IPS-15b (cell line): ENCODE data around the gene LRRC3.
A peak's percentile ranks its signal among the peaks of the same experiment; 100 is the strongest.

ENCODE experiments used
- H3K27me3 ChIP-seq: one replicate; pipeline ENCODE4 v1.6.1; 2013; ENCODE audit warnings: low read length; ENCODE audit not compliant: control insufficient read depth, insufficient read depth
- H3K36me3 ChIP-seq: one replicate; pipeline ENCODE4 v1.6.1; 2013; ENCODE audit warnings: low read length; ENCODE audit not compliant: control insufficient read depth, insufficient read depth
- H3K4me1 ChIP-seq: one replicate; pipeline ENCODE4 v1.6.1; 2013; ENCODE audit warnings: mild to moderate bottlenecking, low read length; ENCODE audit not compliant: control insufficient read depth, insufficient read depth
- H3K4me3 ChIP-seq: one replicate; pipeline ENCODE4 v1.5.1; 2013; ENCODE audit warnings: low read depth, low read length
- H3K9ac ChIP-seq: one replicate; pipeline ENCODE4 v1.6.1; 2013; ENCODE audit warnings: low read depth, mild to moderate bottlenecking, low read length
- H3K9me3 ChIP-seq: one replicate; pipeline ENCODE4 v1.6.1; 2013; ENCODE audit warnings: mild to moderate bottlenecking, low read length; ENCODE audit not compliant: control insufficient read depth, insufficient read depth

LRRC3 gene

DNA sequence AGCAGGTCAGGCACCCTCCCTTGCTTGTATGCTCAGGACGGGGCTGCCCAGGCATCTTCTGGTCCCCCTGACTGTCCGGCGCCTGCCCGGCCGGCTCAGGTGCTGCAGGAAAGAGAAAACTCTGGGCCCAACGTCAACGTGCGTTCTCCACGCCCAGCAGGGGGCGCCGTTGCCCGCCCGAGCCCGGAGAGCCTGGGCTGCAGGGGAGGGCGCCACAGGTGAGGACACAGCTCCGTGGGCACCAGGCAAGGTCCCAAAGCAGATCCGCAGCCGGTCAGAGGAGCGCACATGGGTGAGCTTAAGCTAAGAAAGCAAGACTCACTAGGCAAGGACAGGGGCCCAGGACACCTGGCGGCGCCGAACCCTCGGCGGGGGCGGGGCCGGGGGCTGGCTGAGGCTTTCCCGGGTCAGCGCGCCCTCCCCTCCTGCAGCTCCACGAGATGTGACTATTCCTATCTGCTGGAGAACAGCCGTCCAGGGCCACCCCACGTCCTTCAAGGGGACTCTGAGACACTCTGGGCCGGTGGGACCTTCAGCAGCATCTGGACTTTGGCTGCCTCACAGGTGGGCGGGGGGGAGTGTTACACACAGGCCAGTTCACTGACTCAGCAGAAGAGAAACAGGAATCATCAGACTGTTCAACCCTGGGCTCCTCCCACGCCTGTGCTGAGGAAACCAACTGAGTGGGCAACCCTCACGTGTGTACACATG, 55.4 kb downstream of the LRRC3 start:
- Histone ChIP-seq H3K9ac (no peak overlapping the region), H3K4me3 (peak overlapping the region; percentile 49), H3K9me3 (no peaks in the 10 kb centered on the region), H3K27me3 (no peaks in the 10 kb centered on the region), H3K36me3 (peaks cover 4% of the 10 kb centered on the region), H3K4me1 (peaks cover 2% of the 10 kb centered on the region)

DNA sequence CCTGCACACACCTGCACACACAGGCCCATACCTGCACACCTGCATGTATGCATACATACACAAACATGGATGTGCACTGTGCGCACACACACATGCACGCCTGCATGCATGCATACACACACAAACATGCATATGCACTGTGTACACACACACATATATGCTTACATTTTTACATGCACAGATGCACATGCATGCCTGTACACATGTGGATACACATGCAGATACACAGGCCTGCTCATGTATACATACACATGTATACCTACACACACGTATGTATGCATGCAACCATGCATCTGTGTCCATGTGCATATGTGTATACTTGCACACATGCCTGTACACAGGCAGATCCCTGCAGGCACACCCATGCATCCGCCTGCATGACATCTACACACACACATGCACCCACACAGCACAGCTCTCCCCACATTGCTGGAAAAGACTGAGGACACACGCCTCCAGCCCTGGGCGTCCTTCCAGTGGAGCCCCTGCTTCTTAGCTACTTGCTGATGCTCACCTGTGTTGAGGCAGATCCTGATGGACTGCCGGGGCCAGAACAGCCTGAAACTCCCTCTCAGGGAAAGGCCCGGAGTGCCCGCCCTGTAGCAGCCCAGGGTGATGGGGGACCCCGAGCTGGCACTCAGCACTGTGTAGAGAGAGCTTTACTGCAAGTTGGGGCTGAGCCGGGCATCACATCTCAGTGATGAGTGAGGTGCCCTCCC, 56.1 kb downstream of the LRRC3 start:
- no peak overlapping the region for H3K9ac ChIP-seq
- H3K9me3 ChIP-seq: no peaks in the 10 kb centered on the region
- no peak overlapping the region for H3K4me3 ChIP-seq
- peaks cover 2% of the 10 kb centered on the region for H3K4me1 ChIP-seq
- H3K27me3 ChIP-seq: no peaks in the 10 kb centered on the region
- H3K36me3 ChIP-seq: peaks cover 4% of the 10 kb centered on the region
